ENCODE data around the gene RADIL.

GRCh38 chr7:4831723-4832495 is 51.6 kb downstream of the RADIL start:
- no peak for TF ChIP-seq CTCF (IDR thresholded peaks at IDR 0.05; ENCODE audit: low read depth, low read length)
- no peak for TF ChIP-seq EZH2phosphoT487 (IDR thresholded peaks at IDR 0.05; ENCODE audit: low read depth)

Measured in OCI-LY3 (cell line).